Adipocyte (in vitro differentiated cells): Measurements from ENCODE around the gene CAV3.
"Not testable (repeated sequence)": the region's sequence is repeated elsewhere in the genome, so short reads cannot be mapped to it uniquely, and the experiment has no call there.

ENCODE experiments used
- DNase-seq: peaks from one replicate; pipeline ENCODE4 v3.0.0-alpha.2; 2015; ENCODE audit warnings: low read depth
- H3K27me3 ChIP-seq: replicated peaks from 2 replicates; pipeline ENCODE4 v1.7.0; 2013; ENCODE audit warnings: mild to moderate bottlenecking, low read length, moderate library complexity; ENCODE audit not compliant: control insufficient read depth, insufficient read depth
- H3K36me3 ChIP-seq: 2 replicates; pipeline ENCODE4 v1.7.0; 2013; ENCODE audit warnings: low read length, mild to moderate bottlenecking, moderate library complexity; ENCODE audit not compliant: control insufficient read depth, insufficient read depth, severe bottlenecking
- H3K4me1 ChIP-seq: 2 replicates; pipeline ENCODE4 v1.7.0; 2013; ENCODE audit warnings: mild to moderate bottlenecking, low read length, moderate library complexity; ENCODE audit not compliant: control insufficient read depth, insufficient read depth
- H3K4me3 ChIP-seq: 2 replicates; pipeline ENCODE4 v1.7.0; 2013; ENCODE audit warnings: mild to moderate bottlenecking, low read length, moderate library complexity
- H3K9ac ChIP-seq: 2 replicates; pipeline ENCODE4 v1.7.0; 2013; ENCODE audit warnings: mild to moderate bottlenecking, low read length, moderate library complexity
- H3K9me3 ChIP-seq: 2 replicates; pipeline ENCODE4 v1.7.0; 2013; ENCODE audit warnings: mild to moderate bottlenecking, low read length, moderate library complexity; ENCODE audit not compliant: control insufficient read depth

The CAV3 gene

GRCh38 chr3:8733332-8734094 lies at the start of gene CAV3:
CAV3 (plus strand) TSS chr3:8733802; CDS start chr3:8733877, 75 bp downstream.
- H3K27me3 ChIP-seq = no peaks in the 10 kb centered on the region
- DNase-seq = peak; percentile 64
- no peak within 1 kb of the TSS for H3K9ac ChIP-seq
- no peak within 1 kb of the TSS for H3K4me3 ChIP-seq
- no peaks in the 10 kb centered on the region for H3K9me3 ChIP-seq
- peaks cover 3% of the 10 kb centered on the region for H3K4me1 ChIP-seq
- H3K36me3 ChIP-seq = no peaks in the 10 kb centered on the region

GRCh38 chr3:8684992-8685391 lies 48.6 kb upstream of the CAV3 start:
- H3K4me1 ChIP-seq, DNase-seq, H3K9me3 ChIP-seq, H3K27me3 ChIP-seq, H3K4me3 ChIP-seq, H3K36me3 ChIP-seq, H3K9ac ChIP-seq: not testable (repeated sequence)

GRCh38 chr3:8691295-8691694 lies 42.3 kb upstream of the CAV3 start:
- H3K4me3 ChIP-seq, H3K36me3 ChIP-seq, H3K4me1 ChIP-seq, H3K27me3 ChIP-seq, H3K9ac ChIP-seq, H3K9me3 ChIP-seq, DNase-seq: not testable (repeated sequence)

- Histone ChIP-seq H3K9ac (no peak overlapping the region), H3K4me1 (no peaks in the 10 kb centered on the region), H3K9me3 (peaks cover 48% of the 10 kb centered on the region), H3K4me3 (no peak overlapping the region), H3K27me3 (peaks cover 11% of the 10 kb centered on the region), H3K36me3 (no peaks in the 10 kb centered on the region)
- no peak for DNase-seq
These were observed 31.0 kb upstream of the CAV3 start for GRCh38 chr3:8702560-8702959.

GRCh38 chr3:8705575-8705974 lies 28.0 kb upstream of the CAV3 start:
- Histone ChIP-seq H3K4me1 (no peaks in the 10 kb centered on the region), H3K9me3 (peaks cover 62% of the 10 kb centered on the region), H3K27me3 (peaks cover 23% of the 10 kb centered on the region), H3K4me3 (no peak overlapping the region), H3K9ac (no peak overlapping the region), H3K36me3 (no peaks in the 10 kb centered on the region)
- no peak for DNase-seq

GRCh38 chr3:8709287-8709686 lies 24.3 kb upstream of the CAV3 start:
- Histone ChIP-seq H3K27me3 (peaks cover 46% of the 10 kb centered on the region), H3K4me3 (no peak overlapping the region), H3K36me3 (no peaks in the 10 kb centered on the region), H3K9ac (no peak overlapping the region), H3K9me3 (peaks cover 47% of the 10 kb centered on the region), H3K4me1 (peaks cover 3% of the 10 kb centered on the region)
- no peak for DNase-seq

- Histone ChIP-seq H3K4me1 (peaks cover 3% of the 10 kb centered on the region), H3K27me3 (peaks cover 51% of the 10 kb centered on the region)
These were observed 23.6 kb upstream of the CAV3 start for GRCh38 chr3:8709801-8710507.

GRCh38 chr3:8712045-8712907 lies 21.3 kb upstream of the CAV3 start:
- Histone ChIP-seq H3K9me3 (peaks cover 17% of the 10 kb centered on the region), H3K9ac (no peak overlapping the region), H3K27me3 (peaks cover 43% of the 10 kb centered on the region), H3K4me1 (peaks cover 3% of the 10 kb centered on the region), H3K4me3 (no peak overlapping the region), H3K36me3 (no peaks in the 10 kb centered on the region)
- peak; percentile 64 for DNase-seq

More at GRCh38 chr3:8709801-8710507, 23.6 kb upstream of the CAV3 start:
- DNase-seq = no peak
- peaks cover 40% of the 10 kb centered on the region for H3K9me3 ChIP-seq
- no peak overlapping the region for H3K4me3 ChIP-seq
- H3K9ac ChIP-seq = no peak overlapping the region
- no peaks in the 10 kb centered on the region for H3K36me3 ChIP-seq

GRCh38 chr3:8712908-8713255 lies 20.7 kb upstream of the CAV3 start:
- Histone ChIP-seq H3K4me3 (no peak overlapping the region), H3K4me1 (peaks cover 3% of the 10 kb centered on the region), H3K36me3 (no peaks in the 10 kb centered on the region), H3K9ac (no peak overlapping the region), H3K27me3 (peaks cover 40% of the 10 kb centered on the region), H3K9me3 (peaks cover 11% of the 10 kb centered on the region)
- DNase-seq = no peak

GRCh38 chr3:8713901-8714759 lies 19.5 kb upstream of the CAV3 start:
- H3K4me1 ChIP-seq = peaks cover 3% of the 10 kb centered on the region
- no peaks in the 10 kb centered on the region for H3K9me3 ChIP-seq
- DNase-seq = no peak
- no peaks in the 10 kb centered on the region for H3K36me3 ChIP-seq
- H3K27me3 ChIP-seq = peaks cover 38% of the 10 kb centered on the region
- H3K4me3 ChIP-seq = no peak overlapping the region
- H3K9ac ChIP-seq = no peak overlapping the region
